Measurements from ENCODE around the gene TMEM17.

The TMEM17 gene

DNA sequence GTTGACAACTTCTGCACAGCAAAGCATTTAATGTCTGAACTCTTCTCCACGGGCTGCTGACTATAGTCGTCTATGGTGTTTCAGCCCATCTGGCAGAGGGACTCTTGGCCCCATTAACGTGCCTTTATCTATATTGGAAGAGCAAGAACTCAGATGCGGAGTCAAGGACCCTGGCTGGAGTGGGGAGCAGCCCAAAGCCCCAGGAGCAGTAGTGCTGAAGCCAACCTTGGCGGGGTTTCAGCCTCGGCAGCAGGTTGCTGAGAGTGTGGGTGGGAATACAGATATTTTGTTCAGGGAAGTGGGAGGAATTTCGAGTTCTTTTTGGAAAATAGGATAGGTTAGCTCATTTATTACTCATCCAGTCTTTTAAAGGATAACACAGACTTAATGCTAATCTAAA is 34.2 kb downstream of the TMEM17 start:
- DNase-seq: peak in 1 of 2 donors; percentile 63

- DNase-seq: no peak
These were observed 34.6 kb downstream of the TMEM17 start for GRCh38 chr2:62471404-62471803.

DNA sequence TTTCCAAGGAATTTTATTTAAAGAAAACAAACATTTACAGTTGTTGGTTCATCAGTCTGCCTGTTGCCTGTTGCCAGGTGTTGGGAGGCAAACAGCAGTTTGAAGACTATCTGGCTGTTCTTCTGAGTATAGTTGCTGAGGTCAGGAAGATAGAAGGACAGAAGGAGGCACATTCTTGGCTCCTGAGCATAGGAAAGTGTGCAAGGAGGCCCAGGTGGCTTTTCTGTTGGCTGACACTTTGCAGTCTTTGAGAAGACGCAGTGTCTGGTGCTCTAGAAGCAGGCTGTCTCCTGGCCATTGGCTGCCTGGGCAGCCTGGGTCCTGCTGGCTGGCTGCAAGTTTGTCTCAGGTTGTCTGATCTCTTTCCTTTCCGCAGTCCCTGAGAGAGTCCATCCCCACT is 36.4 kb downstream of the TMEM17 start:
- DNase-seq: no peak

- no peak for DNase-seq
These were observed 36.9 kb downstream of the TMEM17 start for GRCh38 chr2:62469114-62469513.

DNA sequence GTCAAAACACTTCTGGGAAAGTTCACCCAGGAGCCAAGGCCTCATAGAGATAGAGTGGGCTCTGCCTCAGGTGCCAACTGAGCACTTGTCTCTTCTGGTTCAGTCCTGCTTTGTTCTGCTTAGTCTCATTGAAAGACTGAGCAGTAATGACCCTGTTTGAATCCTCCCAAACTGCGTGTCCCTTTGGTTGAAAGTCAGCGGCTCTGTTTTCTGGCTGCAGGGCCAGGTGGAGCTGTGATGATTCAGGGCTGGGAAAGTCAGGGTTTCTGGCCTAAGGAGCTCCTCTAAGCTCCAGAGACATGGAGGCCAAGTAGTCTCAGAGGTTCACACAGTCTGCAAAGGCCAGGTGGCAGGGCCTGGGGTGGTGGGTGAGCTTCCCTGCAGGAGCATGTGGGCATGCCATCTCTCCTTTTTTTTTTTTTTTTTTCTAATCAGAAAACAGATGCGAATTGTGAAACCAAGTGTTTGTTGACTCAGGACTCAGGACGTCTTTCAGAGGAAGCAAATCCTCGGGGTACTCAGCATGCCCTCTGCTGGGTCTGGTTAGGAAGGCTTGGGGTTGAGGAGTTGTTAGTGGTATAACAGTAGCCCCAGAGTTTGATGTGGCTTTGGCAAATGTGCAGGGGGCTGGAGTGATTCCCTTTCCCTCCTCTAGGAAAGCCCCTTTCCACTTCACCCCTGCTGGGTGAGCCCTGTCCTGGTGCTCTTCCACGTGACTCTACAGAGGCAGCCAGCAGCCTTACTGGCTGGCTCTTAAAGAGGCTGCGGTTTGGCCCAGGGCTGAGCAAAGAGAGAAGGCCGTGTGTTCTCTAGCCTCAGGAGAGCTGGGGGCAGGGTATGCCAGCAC is 38.3 kb downstream of the TMEM17 start:
- DNase-seq: no peak

- DNase-seq: no peak
These were observed 38.9 kb downstream of the TMEM17 start for GRCh38 chr2:62467100-62467474.

DNA sequence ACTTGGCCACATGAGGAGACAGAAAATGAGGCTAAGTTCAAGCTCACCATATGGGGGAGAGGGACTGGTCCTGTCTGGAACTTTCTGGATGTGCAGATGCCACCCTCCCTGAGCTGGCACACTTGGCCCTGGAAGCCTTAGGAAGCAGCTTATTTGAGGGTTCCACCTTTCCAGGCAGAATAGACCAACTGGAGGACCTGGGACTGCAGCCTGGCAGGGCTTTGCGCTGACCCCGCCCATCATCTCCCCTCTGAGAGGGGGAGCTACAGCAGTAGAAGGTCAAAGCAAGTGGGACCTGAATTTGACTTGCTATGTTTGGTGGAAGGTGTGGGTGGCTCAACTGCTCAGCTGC is 39.5 kb downstream of the TMEM17 start:
- DNase-seq: no peak

DNA sequence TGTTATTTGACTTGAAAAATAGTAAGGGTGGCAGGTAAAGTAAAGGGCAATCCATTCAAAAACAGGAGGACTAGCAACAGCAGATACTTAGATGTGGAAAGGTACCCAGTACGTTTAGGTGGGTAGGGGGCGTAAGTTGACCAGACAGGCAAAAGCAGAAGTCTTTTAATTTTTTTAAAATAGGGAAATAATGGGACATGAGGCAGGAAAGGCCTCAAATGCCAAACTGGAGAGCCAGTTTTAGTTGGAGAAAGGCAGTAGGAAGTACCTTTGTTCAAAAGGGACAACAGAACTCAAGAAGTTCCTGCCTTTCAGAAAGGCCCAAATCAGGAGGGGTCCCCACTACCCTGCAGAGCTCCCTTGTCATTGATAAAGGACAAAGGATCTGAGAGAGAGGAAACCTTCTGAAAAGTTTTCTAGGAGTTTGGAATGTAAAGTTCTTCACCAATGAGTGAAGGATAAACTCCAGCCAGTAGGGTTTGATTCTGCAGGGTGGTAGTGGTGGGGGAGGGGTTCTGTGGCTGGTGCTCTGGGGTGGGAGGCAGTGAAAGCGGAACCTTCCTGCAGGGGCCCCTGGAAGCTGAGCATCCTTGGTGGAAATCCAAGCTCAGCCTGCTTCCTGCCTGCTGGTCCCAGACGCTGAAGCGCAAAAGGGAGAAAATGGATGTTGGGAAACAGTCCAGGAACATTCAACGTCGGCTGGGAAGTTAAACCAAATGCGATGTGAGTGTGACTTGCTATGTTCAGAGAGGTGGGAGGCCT is 40.1 kb downstream of the TMEM17 start:
- no peak for DNase-seq

GRCh38 chr2:62465039-62465740 is 40.8 kb downstream of the TMEM17 start:
- no peak for DNase-seq

DNA sequence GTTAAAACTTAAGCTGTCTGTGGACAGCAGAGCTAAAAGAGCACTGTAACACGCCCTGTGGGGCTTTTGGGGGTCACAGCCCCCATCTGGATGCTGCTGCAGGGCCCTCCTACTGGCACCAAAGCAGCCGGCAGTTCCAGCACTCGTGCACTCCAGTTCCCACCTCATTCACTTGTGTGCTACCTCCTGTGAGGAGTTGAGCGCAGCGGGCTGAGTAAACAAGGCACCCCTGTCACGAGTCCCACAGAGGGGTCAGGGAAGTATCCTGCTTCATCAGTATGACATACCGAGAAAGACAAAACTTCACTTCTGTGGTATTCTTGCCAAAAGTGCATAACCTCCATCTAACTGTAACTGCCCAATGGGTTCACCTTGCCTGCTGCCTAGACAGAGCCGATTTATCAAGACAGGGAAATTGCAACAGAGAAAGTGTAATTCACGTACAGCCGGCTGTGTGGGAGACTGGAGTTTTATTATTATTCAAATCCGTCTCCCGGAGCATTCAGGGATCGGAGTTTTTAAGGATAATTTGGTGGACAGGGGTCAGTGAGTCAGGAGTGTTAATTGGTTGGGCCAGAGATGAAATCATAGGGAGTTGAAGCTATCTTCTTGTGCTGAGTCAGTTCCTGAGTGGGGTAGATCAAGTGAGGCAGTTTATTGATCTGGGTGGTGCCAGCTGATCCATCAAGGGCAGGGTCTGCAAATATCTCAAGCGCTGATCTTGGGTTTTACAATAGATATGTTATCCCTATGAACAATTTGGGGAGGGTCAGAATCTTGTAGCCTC is 41.6 kb downstream of the TMEM17 start:
- no peak for DNase-seq

DNA sequence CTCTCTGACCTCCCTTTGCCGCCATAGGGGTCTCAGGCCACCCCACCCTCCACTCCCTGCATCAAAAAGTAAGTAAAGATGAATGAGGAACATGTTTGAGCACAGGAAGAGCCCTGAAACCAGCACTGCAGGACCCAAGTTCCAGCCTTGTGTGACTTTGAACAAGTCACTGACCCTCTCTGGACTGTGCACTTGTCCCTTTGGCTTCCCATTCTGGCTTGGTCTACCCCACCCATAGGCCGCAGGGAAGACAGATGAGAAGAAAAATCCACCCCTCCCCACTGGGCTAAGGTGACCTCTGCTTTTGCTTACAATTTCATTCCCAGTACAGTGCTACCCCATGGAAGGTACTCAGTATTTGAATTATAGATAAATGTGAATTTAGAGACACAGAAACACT is 43.8 kb downstream of the TMEM17 start:
- no peak for DNase-seq

DNA sequence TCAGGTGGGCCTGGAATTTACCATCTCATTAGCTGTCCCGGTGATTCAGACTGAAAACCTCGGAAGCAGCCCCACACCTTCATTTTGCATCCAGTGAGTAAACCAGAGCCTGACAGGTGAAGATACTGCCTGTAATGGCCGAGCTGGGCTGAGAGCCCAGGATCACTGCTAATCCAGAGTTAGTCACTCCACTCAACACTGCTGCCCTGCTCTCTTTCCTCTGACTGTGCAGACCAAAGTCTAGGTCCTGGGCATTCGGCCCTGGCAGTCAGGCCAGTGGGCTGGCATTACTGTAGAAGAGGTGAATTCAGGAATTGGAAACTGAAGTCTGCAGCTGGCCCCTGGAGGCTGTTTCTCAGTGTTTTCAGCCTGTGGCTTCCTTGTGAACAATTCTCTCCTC is 44.3 kb downstream of the TMEM17 start:
- no peak for DNase-seq

- DNase-seq: no peak
These were observed 44.9 kb downstream of the TMEM17 start for GRCh38 chr2:62461017-62461553.

- DNase-seq: no peak
These were observed 45.8 kb downstream of the TMEM17 start for GRCh38 chr2:62460175-62460574.

GRCh38 chr2:62459672-62460071 is 46.3 kb downstream of the TMEM17 start:
- DNase-seq: no peak

- DNase-seq: no peak
These were observed 46.9 kb downstream of the TMEM17 start for GRCh38 chr2:62459106-62459505.

DNA sequence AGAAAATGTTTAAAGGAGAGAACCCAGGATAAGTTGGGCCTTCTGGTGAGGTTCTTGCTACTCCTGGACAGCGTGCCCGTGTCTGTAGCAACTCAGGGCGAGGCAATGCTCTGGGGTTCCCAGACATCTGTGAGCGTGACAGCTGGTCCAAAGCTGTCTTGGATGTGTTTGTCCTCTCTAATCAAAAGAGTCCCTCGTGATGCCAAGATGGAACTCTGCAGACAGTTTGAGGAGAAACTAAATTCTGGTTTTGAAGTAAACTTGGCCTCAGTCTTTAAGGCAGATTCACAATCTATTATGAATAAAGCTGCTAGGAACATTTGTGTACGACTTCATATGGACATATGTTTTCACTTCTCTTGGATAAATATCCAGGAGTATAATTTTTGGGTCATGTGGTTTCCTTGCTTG is 47.3 kb downstream of the TMEM17 start:
- no peak for DNase-seq

DNA sequence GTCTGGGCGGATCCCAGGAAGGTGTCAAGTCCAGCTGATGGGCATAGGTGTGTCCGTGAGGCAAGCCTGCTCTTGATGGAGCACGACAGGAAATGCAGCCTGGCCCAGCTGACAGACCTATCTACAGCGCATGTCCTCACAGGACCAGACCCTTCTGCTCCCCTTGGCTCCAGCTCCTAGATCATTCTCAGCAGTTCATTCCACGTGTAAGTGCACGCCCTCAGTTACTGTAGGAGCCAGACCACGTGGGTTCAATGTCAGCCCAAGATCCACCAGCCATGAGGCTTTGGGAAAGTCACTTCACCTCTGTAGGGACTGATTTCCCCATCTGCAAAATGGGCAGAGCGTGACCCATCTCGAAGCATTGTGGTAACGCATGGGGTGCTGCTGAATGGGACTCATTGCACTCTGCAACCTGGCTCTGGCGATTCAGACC is 47.8 kb downstream of the TMEM17 start:
- DNase-seq: no peak

DNA sequence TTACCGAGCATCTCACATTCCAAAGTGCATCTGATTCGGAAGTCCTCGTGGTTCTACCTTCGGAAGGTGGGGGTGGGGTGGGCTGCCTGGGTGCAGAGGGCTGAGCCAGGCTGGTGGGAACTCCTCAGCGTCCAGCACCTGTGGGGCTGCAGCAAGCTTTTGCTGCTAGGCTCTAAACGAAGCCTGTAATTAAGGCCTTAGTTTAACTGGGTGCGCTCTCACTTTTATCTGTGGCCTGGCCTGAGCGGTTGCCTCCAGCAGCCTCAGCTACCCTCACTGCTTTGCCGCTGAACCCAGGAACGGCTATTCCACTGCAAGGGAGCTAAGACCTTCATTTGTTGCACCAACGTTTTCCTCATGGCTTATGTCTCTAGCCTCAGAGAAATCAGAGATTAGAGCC is 48.4 kb downstream of the TMEM17 start:
- DNase-seq: no peak

GRCh38 chr2:62456721-62457539 is 49.1 kb downstream of the TMEM17 start:
- peak; percentile 47 to 64 for DNase-seq

GRCh38 chr2:62455957-62456692 is 49.9 kb downstream of the TMEM17 start:
- DNase-seq: no peak

Measured in hippocampal formation (tissue), 2 donors.